NCI-H1092 treated with DMSO at 0.1 percent for 48 hours (cell line): ENCODE data around the gene KRTCAP3.
"Not testable (repeated sequence)": the region's sequence is repeated elsewhere in the genome, so short reads cannot be mapped to it uniquely, and the experiment has no call there.

ENCODE experiments used
- DNase-seq: peaks from one replicate; lab custom pipeline; 2025; lab: John Stamatoyannopoulos, UW

The KRTCAP3 gene

DNA sequence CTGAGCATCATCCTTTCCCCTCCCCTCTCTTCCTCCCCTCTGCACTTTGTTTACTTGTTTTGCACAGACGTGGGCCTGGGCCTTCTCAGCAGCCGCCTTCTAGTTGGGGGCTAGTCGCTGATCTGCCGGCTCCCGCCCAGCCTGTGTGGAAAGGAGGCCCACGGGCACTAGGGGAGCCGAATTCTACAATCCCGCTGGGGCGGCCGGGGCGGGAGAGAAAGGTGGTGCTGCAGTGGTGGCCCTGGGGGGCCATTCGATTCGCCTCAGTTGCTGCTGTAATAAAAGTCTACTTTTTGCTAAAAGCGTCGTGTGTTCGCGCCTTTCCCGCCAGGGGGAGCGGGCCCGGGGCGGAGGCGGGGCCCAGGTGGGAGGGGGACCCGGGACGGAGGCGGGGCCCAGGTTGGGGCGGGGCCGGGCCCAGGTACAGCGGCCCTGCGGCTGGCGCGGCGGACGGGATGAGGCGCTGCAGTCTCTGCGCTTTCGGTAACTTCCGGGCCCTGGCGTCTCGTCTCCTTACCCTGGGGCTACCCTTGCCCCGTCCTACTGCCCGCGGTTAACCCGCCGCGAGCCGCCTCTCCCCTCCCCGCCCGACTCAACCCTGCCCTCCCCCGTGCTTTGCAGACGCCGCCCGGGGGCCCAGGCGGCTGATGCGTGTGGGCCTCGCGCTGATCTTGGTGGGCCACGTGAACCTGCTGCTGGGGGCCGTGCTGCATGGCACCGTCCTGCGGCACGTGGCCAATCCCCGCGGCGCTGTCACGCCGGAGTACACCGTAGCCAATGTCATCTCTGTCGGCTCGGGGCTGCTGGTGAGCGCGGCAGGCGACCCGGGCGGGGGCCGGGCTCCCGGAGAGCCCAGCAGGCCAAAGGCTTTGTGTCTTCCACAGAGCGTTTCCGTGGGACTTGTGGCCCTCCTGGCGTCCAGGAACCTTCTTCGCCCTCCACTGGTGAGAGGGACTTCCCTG lies at the start of gene KRTCAP3:
TSS of gene KRTCAP3 (plus strand) at position 424 of the 962 bp plus-strand sequence. CDS start at position 456, 32 bp downstream.
- DNase-seq, result no peak

DNA sequence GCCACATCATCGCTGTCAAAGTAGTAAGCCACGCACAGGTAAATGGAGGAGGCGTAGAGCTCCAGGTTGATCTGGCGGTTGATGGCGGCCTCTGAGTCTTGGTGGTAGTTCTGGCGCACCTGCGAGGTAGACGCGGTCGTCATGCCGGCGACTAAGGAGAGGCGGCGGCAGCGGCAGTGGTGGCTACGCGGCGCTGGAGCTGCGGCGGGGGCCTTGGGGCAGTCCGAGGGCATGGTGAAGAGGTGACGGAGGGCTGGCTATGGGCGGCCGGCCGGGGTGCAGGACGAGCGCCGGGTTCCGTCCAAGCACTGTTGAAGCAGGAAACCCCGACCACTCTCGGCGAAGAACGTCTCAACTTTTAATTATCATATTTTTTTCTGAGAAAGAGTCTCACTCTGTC lies 49.0 kb upstream of the KRTCAP3 start:
- no peak for DNase-seq

DNA sequence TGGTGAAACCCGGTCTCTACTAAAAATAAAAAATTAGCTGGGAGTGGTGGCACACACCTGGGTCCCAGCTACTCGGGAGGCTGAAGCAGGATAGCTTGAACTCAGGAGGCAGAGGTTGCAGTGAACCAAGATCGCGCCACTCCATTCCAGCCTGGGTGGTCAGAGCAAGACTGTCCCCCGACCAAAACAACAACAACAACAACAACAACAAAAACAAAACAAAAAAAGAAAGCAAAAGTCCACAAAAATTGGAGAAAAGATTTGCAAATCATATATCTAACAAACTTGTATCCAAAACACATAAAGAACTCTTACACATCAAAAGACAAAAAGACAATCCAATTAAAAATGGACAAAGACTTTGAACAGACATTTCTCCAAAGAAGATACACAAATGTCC lies 43.2 kb upstream of the KRTCAP3 start:
- DNase-seq, result no peak

DNA sequence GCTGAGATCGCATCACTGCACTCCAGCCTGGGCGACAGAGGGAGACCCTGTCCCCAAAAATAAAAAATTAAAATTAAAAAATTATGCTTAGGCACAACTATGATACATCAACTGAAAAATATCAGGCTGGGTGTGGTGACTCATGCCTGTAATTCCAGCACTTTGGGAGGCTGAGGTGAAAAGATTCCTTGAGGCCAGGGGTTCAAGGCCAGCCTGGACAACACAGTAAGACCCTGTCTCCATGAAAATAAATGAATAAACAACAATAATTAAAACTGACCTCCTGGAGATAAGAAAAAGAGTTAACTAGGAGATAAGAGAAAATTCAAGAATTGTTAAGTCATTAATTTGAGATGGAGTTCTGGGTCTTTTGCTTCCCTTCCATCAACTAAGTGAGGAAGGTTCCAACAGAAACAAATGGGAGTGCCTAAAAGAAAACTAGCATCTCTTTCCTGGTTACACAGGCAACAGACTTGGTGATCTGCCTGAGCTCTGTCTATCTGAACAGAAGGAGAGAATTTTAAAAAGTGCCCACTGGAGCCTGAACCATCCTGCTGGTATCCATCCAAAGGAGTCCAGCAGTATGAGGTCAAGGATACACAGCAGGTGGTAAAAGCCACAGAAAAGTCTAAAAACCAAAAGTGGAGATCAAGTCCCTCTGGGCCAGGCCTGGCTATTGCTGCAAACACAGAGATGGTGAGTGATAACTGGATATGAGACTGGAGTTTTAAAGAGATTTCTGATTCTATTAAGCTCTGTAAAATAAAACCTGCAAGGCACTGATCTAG lies 41.6 kb upstream of the KRTCAP3 start:
- DNase-seq, result no peak

DNA sequence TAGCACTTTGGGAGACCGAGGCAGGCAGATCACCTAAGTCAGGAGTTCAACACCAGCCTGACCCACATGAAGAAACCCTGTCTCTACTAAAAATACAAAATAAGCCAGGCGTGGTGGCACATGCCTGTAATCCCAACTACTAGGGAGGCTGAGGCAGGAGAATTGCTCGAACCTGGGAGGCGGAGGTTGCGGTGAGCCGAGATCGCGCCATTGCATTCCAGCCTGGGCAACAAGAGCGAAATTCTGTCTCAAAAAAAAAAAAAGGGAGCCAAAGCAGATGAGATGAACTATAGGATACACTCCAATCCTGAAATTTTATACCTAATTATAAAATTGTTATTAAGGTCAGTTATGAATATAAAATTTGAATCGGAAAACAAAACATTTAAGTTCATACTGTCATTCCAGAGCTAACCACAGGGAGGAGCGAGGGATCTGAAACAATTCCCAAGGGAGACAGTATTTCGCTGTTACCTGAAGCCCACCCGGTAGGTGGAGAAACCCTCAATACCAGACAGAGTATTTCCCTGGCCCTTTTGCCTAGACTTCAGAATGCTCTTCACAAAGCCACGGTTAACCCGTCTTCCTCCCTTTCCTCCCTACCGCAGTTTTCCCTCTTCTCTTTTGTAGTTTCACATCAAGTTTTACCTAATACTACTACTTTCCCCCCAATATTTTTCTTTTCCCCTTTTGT lies 34.2 kb upstream of the KRTCAP3 start:
- DNase-seq, result peak; percentile 66

- peak; percentile 18 for DNase-seq
These were observed 33.4 kb upstream of the KRTCAP3 start for GRCh38 chr2:27408601-27409320.

DNA sequence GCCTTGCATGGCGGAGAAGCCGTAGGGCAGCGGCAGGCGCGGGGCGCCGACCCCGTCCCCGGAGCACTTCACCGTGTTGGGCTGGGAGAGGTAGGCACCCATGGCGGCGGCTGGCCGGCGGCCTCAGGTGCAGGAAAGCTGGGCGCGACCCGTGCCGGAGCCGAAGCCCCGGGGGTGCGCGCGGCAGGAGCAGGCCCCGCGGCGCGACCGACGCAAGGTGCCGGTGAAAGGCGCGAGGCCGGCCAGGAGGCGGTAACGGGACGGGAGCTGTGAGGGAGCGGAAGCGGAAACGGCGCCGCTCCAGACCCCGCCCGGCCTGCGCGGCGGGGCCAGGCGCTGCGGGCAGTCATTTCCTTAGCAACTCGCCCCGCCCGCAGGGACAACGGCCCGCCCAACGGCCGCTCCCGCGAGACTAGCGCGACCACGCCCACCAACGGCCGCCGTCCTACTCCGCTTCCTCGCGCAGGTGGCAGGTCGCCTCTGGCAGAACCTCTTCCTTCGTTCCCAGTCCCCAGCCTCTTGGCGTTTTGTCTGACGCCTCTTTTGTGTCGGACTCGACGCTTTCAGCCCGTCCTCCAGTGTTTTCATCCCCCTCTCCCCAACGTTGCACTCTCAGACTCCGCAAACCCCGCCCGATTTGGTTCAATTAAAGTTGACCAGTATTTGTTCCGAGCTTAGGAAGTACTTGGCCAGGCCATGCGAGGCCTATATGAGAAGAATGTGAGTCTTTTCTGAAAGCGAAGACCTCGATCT lies 32.7 kb upstream of the KRTCAP3 start, which contains the start of gene PPM1G:
TSS of gene PPM1G (minus strand) at position 271 of the 753 bp plus-strand sequence. CDS start at position 102, 169 bp downstream.
- DNase-seq, result peak; percentile 88

DNA sequence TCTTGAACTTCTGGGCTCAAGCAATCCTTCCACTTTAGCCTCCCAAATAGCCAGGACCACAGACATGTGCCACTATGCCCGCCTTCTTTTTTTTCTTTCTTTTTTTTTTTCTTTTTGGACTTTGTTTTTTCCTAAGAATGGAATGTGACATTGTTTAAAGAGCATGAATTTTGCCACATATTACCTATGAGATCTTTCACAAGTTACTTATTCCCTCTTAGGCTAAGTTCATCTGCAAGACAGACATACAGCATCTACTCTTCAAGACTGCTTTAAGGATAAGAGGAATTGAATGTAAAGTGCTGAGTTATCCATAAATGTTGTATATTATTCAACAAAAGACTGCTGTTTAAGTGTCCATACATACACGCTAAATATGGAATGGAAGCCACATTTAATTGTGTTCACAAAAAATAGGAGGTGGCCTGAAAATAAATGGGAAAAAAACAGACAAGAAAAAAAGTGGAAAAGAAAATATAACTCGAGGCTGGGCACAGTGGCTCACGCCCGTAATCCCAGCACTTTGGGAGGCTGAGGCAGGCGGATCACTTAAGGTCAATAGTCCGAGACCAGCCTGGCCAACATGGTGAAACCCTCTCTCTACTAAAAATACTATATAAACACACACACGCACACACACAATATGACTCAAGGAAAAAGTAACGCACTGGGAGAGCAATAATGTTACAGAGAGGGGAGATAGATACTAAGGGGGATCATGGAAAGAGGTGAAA lies 29.6 kb upstream of the KRTCAP3 start:
- no peak for DNase-seq

DNA sequence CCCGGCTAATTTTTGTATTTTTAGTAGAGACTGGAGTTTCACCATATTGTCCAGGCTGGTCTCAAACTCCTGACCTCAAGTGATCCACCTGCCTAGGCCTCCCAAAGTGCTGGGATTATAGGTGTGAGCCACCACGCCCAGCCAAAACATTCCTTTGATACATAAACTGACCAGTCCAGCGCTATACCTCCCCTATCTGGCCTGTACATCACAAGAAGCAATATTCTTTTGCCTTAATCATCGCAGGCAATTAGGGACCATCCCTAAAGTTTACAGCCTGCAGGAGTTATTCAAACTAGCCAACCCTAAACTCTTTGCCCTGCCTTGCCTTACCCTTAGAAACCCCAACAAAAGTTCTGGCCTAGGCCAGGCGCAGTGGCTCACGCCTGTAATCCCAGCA lies 26.0 kb upstream of the KRTCAP3 start:
- DNase-seq, result no peak

- no peak for DNase-seq
These were observed 21.2 kb upstream of the KRTCAP3 start for GRCh38 chr2:27420996-27421395.

GRCh38 chr2:27421660-27422250 lies 20.4 kb upstream of the KRTCAP3 start:
- DNase-seq, result no peak

GRCh38 chr2:27422958-27423357 lies 19.2 kb upstream of the KRTCAP3 start:
- DNase-seq, result no peak

- not testable (repeated sequence) for DNase-seq
These were observed 17.1 kb upstream of the KRTCAP3 start for GRCh38 chr2:27425039-27425438.

DNA sequence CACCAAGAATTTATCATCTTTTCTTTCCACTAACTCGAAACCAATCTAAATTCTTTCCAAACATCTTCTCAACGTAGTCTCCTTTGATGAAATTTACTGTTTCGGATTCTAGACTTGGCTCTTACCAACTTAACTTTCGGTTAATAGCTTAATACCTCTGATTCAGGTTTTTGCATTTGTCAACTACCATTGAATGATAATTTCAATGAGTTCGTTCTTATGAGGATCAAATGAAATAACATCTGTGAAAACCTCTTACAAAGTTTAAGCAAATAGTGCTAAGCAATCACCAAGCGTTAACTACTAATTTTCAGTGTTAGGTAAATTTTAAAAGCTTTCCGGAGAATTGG lies 14.3 kb upstream of the KRTCAP3 start:
- no peak for DNase-seq

DNA sequence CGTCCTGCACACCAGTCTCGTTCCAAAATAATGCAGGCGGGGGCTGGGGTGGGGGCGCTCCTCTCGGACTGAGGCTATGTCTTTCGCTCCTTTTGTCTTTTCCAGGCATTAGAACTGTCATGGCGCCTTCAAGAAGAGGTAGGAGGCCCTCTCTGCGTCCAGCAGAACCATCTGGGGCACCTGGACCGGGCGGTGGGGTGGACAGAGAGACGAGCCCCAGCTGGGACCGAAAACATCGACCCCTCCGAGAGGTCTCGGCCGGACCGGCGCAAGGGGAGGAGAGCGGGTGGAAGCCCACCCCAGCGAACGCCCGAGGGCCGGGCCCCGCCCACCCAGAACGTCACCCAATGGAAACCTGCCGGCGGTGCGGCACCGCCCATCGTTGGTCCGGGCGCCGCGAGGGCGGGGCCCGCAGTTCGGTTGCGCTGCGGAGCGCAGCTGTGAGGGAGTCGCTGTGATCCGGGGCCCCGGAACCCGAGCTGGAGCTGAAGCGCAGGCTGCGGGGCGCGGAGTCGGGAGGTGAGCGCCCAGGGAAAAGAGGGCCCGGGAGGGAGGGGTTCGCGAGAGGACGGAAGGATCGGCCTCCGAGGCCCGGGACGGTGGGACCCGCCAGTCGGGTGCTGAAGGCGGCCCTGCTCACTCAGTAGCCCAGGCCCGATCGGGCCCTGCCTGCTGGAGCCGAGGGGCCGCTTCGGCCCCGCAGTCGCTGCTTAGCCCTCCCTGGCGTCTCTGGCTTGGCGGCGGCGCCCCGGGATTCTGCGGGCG lies 13.8 kb upstream of the KRTCAP3 start, which contains the start of gene NRBP1:
TSS of gene NRBP1 (plus strand) at position 419 of the 765 bp plus-strand sequence. CDS start 4,643 bp downstream, outside the sequence.
- DNase-seq, result peak; percentile 84

DNA sequence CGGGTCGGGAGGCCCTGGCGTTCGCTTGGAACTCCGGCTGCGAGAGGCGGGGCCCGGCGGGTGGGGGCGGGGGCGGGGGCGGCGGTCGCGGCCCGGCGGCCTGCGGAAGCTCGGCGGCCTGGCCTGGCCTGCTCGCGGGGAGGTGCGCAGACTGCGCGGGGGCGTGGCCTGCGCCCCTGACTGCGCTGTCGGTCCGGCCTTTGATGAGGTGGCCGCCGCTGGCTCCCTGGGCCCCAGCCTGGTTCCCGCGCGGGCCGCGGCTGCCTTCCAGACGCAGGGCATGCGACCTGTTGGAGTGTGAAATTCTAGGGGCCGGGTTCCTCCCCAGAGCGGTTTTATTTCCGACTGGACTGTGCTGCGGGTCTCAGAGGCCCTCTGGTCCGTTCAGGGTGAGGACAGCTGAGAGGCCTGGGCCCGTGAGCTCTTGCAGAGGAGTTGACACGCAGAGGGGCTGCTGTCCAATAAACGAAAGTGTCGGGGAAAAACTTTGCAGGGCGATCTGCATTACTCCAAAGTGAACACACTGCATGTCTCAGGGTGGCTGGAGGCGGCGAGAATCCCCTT lies 13.1 kb upstream of the KRTCAP3 start:
- DNase-seq, result peak; percentile 46

DNA sequence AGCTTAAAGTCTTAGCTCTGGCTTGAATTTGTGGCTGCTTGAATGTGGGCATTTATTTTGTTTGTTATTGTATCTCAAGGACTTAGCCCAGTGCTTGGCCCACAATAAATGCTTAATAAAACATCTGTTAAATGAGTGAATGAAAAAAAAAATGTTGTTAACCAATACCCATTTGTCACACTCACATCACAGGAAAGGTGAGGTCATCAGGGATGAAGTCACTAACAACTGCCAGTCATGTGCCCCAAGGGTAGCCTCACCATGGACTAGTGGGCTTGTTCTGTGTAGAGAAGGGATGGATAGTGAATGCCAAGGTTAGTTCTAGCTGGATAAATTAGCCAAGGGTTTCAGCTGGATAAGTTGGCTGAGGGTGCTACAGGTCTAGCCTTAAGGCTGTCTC lies 10.8 kb upstream of the KRTCAP3 start:
- no peak for DNase-seq

GRCh38 chr2:27435628-27436027 lies 6.6 kb upstream of the KRTCAP3 start:
- no peak for DNase-seq
